Right forelimb (tissue), 1 donor: ENCODE measurements around the gene PTPRCAP.

Experiments used
- DNase-seq: peaks from one replicate; pipeline ENCODE4 v3.0.0-alpha.2; 2018

PTPRCAP gene

GRCh38 chr11:67464411-67465188, 27.1 kb upstream of the PTPRCAP start:
- DNase-seq, result peak; percentile 86

GRCh38 chr11:67463680-67464410, 26.4 kb upstream of the PTPRCAP start:
- DNase-seq, result no peak

- no peak for DNase-seq
Observed at GRCh38 chr11:67463186-67463585, 25.7 kb upstream of the PTPRCAP start.

- DNase-seq, result no peak
Observed at GRCh38 chr11:67458266-67458665, 20.8 kb upstream of the PTPRCAP start.

- DNase-seq, result no peak
Observed at GRCh38 chr11:67457453-67457852, 20.0 kb upstream of the PTPRCAP start.

- DNase-seq, result no peak
Observed at GRCh38 chr11:67456068-67456705, 18.7 kb upstream of the PTPRCAP start.

GRCh38 chr11:67455054-67455453, 17.6 kb upstream of the PTPRCAP start, which contains the start of gene CABP4:
CABP4 (plus strand) TSS chr11:67455354; CDS start chr11:67455424, 70 bp downstream.
- no peak for DNase-seq

- DNase-seq, result no peak
Observed at GRCh38 chr11:67453816-67454732, 16.6 kb upstream of the PTPRCAP start.

GRCh38 chr11:67452141-67452952, 14.9 kb upstream of the PTPRCAP start, which contains the start of gene GPR152:
GPR152 (minus strand) TSS chr11:67452729; CDS start chr11:67452724, 5 bp downstream.
- DNase-seq, result no peak

GRCh38 chr11:67451658-67451976, 14.1 kb upstream of the PTPRCAP start:
- DNase-seq, result no peak

- DNase-seq, result no peak
Observed at GRCh38 chr11:67450796-67451657, 13.5 kb upstream of the PTPRCAP start.

GRCh38 chr11:67449116-67449844, 11.8 kb upstream of the PTPRCAP start:
- no peak for DNase-seq

- DNase-seq, result no peak
Observed at GRCh38 chr11:67448220-67448609, 10.7 kb upstream of the PTPRCAP start.

- DNase-seq, result no peak
Observed at GRCh38 chr11:67445515-67445914, 8.0 kb upstream of the PTPRCAP start.

GRCh38 chr11:67442504-67443404, 5.3 kb upstream of the PTPRCAP start:
- no peak for DNase-seq

- no peak for DNase-seq
Observed at GRCh38 chr11:67441731-67442351, 4.4 kb upstream of the PTPRCAP start.

GRCh38 chr11:67441098-67441563, 3.6 kb upstream of the PTPRCAP start:
- no peak for DNase-seq
